Right kidney (tissue), 1 donor: ENCODE measurements around the gene EVA1C.
"Not testable (repeated sequence)": the region's sequence is repeated elsewhere in the genome, so short reads cannot be mapped to it uniquely, and the experiment has no call there.

Experiments used
- DNase-seq: peaks from one replicate; pipeline ENCODE4 v3.0.0-alpha.2; 2016

The EVA1C gene

DNA sequence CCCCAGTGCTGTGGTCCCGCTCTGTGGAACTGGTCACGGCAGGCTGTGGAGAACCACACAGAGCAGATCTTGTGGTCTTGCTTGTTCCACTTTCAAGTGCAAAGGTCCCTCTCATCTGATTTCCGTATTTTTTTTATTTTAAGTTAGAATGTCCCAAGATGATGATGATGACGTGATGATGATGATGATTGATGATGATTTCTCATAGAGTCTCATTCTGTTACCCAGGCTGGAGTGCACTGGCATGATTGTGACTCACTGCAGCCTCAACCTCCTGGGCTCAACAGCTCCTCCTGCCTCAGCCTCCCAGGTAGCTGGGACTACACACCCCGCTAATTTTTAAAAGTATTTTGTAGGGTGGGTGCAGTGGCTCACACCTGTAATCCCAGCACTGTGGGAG lies 12.2 kb downstream of the EVA1C start:
- no peak for DNase-seq

DNA sequence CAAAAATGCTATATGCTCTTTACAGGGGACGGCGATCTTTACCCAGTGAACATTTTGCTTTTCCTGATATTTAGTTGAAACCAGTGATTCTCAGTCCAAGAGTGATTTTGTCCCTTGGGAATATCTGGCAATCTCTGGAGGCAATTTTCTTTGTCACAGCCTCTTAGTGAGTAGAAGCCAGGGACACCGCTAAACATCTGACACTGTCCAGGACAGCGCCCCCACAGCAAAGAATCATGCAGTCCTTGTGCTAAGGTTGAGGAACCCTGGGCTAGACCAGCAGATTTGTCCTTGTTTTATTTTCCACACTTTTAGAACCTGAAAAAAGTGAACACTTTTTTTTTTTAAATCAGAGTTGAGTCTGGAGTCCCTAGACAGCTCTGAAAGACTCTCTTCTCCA lies 13.1 kb downstream of the EVA1C start:
- no peak for DNase-seq

DNA sequence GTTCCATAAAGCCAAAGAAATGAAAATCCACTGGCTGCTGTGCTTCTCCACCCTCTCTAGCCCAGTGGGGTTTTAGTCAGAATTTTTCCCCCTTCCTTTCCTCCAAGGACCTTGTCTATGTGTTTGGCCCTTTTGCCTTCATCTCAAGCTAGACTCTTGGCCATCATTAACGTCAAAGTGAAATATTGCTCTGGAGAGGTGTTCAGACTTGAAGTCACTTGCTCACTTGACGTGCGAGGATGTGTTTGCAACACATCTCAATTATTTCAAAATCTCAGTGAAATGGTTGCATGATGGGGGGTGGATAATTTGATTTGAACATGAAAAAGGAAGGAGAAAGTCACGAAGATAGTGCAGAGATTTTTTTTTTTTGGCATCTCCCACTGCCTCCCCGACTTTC lies 13.6 kb downstream of the EVA1C start:
- DNase-seq = no peak

DNA sequence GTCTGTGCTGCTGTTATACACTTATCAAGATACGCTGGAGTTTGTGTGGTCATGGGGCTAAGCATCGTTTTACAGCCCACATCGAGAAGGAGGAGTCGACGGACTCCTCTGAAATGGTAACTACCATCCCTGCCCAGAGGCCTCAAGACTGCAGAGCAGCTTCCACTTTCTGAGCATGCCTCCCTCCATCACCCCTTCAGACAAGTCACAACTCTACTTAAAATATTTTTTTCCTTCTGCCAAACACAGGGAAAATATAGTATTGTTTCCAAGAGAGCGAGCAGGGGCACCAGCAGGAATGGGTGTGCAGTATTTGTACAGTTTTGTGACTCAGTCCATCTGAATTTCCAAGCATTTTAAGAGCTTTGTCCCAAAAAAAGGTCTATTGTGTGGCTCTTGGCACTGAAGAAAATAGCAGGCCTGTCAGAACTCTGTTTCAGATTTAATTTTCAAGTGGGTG lies 14.1 kb downstream of the EVA1C start:
- DNase-seq = no peak

DNA sequence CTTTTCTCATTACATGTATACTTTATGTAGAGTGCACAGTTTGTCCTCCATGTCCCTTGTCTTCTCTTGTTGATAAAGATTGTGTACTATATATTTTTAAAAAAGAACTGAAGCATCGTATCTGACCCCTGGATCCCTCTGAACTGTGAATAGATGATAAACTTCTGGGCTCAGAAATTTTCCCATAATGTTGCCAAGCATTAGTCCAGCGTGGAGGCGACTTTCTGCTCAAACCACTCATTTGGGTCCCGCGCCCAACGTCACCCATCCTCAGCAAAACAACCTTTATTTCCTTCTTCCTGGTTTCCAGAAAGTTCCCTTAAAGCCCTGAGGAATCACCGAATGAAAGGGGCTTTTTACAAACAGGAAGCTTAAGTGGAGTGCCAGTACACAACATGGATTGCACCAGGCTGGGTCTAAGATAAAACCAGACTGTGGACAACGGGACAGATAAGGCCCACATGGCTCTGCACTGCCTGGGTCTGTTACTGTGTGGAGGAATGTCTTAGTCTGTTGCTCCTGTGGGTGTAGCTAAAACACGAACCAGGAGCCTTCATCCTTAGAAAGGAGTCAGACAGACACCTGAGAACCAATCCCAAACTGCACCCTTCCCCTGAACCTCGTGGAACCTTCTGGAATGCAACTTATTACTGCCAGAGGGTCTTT lies 15.6 kb downstream of the EVA1C start:
- no peak for DNase-seq

DNA sequence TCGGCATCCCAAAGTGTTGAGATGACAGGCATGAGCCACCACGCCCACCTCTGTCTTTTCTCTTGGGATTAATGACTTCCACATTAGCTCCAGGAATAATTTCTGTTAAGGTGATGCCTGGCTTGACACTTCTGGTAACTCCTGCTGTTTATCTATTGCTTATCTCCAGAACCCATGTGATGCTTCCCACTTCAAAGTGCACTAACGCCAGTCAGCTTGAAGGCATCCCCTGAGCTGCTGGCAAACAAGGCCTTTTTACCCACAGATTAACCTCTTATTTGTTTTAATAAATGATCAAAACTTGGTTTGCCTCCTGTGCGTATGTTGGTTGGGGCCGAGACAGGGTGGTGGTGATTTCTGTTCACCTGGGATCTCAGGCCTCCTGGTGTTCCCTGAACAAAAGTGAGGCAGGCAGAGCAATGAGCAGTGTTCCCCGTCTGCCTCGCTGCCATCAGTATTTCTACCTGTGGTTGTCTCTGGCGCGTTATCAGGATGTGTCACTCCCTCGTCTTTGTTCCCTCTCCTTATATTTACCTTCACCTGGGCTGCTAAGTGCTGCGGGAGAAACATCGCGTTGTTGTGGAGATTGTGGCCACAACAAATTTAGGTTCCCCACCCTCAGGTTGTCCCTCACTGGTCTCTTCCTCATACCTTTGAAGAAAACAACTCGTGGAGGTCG lies 20.6 kb downstream of the EVA1C start:
- not testable (repeated sequence) for DNase-seq

DNA sequence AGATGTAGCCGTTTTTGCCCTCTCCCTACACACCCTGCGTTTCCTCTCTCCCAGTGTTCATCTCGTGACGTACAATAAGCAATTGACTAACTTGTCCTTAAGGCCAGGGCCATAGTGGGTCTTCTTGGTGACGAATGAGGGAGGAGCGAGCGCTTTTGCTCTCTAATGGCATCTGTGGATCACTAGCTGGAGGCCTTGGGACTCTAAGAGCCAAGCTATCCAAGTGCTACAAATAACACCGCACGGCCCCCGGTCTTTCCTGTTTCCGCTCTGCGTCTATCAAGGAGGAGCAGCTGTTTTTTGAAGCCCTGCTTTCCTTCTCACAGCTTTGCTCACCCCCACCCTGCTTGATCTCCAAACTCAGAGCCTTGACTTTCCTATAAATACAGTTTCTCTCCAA lies 25.2 kb downstream of the EVA1C start:
- DNase-seq = no peak

DNA sequence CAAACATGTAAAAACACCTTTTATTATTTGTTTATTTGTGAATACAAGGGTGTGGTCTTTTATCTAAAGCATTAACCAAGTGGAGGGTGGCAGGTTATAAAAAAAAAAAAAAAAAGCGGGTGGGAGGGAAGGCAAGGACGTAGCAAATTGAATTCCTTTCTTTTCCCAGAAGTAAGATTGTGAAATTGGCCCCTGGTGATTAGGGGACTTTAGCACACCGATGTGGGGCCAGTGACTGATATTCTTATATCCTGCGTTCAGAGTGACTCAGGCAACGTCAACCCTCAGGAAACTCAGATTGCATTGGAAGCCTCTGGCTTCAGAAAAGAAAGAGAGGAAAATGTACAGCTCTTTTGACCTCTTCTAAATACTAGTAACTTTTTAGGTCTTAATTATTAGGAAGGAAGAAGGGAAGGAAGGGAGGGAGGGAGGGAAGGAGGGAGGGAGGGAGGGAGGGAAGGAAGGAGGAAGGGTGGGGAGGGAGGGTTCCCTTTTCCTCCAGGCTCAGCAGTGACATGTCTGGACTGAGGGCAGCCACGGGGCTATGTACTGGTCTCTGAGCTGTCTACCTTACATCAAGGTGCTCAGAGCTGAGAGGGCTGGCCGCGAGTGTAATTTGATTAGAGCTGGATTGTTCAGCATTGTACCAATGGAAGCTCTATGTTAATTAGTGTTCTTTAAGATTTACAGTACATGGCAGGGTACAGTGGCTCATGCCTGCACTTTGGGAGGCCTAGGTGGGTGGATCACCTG lies 30.2 kb downstream of the EVA1C start:
- DNase-seq = no peak

DNA sequence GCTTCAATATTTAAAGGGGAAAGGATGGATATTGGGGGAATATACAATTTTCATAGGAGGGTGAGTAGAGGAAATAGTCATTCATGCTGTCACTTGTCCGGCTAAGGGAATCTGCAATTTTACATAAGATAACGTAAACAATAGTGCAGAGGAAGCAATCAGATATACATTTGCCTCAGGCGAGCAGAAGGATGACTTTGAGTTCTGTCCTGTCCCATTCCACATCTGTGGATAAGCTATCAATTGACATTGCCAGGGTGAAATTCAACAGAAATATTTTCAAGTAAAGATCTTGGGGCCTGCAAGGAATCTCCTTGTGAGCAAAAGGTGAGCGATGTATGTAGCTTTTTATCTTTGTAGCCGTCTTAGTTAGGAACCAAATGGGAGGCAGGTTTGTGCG lies 32.6 kb downstream of the EVA1C start:
- DNase-seq = no peak

DNA sequence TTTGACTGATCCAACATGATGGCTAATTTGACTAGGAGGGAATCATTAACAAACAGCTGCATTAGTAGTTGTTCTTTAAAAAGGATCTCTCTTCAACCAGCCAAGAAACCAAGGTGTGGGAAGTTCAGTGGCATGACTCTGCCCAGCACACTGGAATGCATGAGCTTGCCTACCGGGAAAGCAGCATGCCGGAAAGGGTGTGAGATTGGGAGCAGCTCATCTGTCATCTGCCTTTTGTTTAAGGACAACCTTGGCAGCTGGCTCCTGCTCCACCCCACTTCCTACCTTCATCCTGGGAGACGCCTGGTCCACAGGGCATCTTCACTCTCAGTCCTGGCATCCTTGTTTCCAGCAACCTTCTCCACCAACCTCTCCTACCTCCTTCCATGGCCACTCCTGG lies 33.9 kb downstream of the EVA1C start:
- not testable (repeated sequence) for DNase-seq

DNA sequence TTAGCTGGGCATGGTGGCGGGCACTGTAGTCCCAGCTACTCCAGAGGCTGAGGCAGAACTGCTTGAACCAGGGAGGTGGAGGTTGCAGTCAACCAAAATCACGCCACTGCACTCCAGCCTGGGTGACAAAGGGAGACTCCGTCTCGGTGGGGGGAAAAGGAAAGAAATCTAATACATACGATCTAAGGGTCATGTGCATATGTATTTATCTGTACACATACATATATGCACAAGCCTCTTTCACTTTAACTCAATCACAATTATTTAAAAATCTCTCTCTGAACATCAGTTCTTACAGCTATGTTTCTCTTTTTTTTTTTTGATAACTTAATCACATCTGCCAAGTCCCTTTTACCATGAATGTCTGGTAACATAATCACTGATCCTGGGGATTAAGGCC lies 34.7 kb downstream of the EVA1C start:
- no peak for DNase-seq

DNA sequence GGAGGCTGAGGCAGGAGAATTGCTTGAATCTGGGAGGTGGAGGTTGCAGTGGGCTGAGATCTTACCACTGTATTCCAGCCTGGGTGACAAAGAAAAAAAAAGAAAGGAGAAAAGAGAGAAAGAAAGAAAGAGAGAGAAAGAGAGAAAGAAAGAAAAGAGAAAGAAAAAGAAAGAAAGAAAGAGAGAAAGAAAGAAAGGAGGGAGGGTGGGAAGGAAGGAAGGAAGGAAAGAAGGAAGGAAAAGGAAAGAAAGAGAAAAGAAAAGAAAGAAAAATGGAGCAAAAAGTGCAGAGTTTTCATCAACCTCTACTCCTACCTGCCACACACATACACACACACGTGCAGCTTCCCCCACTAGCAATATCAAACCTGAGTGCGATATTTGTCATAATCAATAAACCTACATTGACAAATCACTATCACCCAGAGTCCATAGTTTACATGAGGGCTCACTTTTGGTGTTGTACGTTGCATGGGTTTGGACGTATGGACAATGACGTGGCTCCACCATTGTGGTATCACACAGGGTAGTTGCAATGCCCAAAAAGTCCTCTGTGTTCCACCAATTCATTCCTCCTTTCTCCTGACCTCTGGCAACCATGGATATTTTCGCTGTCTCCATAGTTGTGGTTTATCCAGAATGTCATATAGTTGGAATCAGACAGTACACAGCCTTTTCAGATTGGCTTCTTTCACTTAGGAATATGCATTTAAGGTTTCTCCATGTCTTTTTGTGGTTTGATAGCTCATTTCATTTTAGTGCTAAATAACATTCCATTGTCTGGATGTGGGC lies 36.5 kb downstream of the EVA1C start:
- DNase-seq = no peak

DNA sequence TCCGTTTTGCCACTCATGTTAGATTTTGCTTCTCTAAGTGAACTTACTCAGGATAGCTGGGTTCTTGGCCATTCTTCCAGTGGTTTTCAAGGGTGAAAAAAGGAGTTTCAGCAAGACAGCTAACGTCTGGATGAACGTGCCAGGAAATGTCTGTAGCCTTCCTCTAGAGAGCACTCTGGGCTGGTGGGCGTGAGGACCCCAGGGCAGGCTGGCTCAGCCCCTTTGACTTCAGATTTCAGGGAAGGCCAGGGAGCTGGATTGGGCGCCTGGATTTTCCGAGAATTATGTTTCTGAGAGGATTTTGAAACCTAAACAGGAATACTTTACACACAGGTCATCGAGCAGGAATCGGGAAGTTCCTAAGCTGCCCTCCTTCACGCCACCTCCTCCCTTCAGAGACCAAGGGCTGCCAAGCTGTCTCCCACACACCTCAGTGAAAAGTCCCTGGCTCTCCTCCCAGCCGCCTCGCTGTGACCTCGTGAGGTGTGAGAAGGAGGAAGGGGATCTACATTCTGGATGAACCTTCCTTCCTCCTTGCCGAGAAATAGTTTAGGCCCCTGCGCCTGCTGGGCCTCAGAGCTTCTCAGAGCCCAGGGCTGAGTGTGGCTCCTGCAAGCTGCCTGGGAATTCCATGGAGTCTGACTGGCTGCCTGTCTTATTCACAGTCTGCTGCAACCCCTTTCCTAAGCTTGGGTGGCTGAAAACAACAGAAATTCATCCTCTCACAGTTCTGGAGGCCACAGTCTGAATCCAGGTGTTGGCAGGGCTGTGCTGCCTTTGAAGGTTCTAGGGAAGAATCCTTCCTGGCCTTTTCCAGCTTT lies 38.6 kb downstream of the EVA1C start:
- not testable (repeated sequence) for DNase-seq

DNA sequence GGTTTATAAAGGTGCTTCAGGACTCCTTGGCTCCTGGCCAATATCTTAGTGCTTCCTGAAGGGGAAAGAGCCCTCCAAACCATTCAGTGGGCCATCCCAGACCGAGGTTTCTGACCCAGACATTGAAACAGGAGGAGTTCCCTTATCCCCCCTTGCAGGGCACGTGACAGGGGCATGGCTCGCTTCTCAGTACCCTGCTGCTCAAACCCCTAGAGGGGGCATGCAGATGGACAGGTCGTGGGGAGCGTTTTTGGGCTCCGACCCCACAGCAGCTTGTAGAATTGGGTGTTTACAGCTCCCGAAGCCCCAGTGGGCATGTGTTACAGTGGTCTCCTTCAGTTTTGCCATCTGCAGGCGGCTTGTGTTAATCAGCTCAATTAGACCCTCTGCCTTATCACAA lies 39.7 kb downstream of the EVA1C start:
- DNase-seq = not testable (repeated sequence)

DNA sequence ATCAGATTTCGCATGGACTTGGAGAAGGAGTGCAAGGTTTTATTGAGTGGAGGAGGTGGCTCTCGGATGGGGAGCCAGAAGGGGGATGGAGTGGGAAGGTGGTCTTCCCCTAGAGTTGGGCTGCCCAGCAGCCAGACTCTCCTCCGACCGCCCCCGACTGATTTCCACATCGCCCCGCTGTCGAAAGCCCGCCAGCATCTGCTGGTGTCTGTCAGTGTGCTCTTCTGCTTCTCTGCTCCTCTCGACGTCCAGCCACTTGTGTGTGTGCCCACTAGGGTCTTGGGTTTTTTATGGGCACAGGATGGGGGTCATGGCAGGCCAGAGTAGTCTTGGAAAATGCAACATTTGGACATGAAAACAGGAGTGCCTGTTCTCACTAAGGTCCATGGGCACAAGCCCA lies 40.1 kb downstream of the EVA1C start:
- no peak for DNase-seq

DNA sequence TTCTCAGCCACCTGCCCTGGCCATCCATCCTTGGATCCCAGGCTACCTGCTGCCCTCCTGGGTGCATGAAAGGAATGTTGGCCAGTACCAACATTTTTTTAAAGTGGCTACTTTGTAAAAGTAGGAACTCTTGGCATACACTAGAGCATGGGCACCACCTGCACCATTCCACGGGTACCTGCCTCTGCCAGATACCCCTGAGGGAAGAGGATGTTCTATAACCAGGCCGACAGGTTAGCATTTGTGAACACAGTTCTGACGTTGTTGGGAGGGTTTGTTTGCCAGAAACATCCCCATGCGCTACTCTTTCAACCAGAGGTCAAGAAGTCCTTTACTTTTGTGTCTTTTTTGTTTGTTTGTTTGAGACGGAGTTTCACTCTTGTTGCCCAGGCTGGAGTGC lies 43.0 kb downstream of the EVA1C start:
- no peak for DNase-seq

DNA sequence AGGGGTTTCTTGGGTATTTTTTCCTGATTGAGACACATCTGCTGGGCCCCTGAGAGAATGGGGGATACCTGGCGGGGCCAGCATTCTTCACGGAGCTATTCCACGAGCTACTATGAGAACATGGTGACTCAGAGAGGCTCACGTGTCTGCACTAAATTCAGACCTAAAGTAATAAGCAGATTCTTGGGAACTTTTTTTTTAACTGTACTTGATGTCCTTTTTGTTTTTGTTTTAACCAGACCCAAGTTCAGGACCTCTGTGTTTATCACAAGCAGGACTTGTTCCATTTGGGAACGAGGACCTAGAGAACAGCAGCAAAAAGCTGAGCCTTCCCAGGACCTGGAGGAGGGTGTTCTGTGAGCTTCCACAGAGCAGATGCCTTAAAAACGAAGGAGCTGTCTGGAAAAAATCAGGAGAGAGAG lies 44.0 kb downstream of the EVA1C start:
- no peak for DNase-seq

DNA sequence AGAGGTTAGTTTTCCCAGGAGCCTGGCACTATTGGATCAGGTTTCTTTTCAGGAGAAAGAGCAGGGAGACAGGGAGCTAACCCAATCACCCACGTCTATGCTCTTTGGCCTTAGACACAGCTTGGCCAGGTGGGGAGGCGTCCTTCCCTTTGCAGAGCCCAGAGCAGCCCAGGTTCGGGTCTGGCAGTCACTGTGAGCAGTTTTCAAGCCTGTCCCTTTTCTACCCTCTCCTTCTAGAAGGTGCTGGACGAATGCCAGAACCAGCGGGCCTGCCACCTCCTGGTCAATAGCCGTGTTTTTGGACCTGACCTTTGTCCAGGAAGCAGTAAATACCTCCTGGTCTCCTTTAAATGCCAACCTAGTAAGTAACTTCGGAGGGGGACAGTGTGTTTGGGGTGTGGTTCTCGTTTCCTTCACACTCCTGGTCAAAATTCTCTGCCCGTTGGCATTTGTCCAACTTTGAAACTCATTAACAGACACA lies 44.9 kb downstream of the EVA1C start:
- DNase-seq = peak; percentile 47

DNA sequence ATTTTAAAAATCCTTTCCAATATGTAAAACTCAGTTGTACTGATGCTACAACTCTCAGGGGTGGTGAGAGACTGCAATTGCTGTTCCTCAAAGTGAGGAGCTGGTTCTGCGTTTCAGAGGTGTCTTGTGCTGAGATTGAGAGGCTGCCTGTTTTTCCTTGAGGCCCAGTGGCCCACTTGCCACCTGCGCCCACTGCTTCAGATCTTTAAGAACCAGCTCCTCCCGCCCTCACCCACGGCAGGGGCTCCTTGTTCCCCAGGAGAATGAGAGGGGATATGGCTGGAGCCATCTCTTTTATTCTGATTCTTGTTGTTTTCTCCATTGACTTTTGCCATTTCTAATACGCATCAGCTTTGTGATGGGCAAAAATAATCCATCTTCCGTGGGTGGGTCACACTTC lies 45.5 kb downstream of the EVA1C start:
- DNase-seq = no peak

DNA sequence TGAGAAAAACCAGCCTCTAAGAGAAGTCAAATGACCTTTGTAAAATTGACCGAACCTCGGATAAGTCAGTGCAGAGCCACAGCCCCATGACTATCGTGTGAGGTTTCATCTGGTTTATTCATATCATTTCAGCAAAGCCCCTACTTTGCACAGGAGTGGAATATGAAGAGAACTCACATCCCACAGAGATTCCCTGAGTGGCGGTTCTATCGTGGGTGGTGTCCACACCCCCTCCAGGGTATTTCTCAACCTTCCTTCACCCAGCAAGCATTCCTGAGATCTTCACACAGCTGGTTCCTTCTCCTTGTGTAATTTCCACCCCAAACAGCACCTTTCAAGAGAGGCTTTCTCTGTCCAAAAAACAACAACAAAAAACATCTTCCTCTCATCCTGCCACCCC lies 47.5 kb downstream of the EVA1C start:
- DNase-seq = no peak

DNA sequence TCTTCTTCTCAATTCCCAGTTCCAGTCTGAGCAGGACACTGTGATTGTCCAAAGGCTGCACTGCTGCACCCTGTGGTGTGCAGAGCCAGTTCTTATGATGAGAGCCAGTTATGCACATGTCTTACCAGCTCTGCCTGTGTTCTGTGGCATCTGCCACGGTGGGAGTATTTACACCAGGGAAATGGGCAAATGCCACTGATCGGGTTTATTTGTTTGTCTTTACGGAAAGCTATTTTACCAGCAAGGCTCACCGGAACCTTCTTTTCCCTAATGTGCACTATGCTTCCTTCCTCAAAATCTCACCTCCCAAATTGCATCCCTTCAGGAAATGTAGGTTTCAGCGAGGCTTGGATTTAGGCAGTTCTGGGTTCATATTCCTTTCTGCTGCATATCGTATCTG lies 49.0 kb downstream of the EVA1C start:
- DNase-seq = no peak

DNA sequence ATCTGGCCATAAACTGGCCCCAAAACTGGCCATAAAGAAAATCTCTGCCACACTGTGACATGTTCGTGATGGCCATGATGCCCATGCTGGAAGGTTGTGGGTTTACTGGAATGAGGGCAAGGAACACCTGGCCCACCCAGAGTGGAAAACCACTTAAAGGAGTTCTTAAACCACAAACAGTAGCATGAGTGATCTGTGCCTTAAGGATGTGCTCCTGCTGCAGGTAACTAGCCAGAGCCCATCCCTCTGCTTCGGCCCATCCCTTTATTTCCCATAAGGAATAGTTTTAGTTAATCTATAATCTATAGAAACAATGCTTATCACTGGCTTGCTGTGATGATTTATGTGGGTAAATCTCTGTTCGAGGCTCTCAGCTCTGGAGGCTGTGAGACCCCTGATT lies 50.1 kb downstream of the EVA1C start:
- not testable (repeated sequence) for DNase-seq
